Measurements from ENCODE around the gene SLC26A5.

GRCh38 chr7:103346396-103346795 is 99.6 kb downstream of the SLC26A5 start:
- TF ChIP-seq, protein P1, sequence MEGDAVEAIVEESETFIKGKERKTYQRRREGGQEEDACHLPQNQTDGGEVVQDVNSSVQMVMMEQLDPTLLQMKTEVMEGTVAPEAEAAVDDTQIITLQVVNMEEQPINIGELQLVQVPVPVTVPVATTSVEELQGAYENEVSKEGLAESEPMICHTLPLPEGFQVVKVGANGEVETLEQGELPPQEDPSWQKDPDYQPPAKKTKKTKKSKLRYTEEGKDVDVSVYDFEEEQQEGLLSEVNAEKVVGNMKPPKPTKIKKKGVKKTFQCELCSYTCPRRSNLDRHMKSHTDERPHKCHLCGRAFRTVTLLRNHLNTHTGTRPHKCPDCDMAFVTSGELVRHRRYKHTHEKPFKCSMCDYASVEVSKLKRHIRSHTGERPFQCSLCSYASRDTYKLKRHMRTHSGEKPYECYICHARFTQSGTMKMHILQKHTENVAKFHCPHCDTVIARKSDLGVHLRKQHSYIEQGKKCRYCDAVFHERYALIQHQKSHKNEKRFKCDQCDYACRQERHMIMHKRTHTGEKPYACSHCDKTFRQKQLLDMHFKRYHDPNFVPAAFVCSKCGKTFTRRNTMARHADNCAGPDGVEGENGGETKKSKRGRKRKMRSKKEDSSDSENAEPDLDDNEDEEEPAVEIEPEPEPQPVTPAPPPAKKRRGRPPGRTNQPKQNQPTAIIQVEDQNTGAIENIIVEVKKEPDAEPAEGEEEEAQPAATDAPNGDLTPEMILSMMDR (conservative IDR thresholded peaks at IDR 0.05 in 1 of 2, IDR thresholded peaks at IDR 0.05 in 1 of 2; ENCODE audit: low read depth in 1 of 2, low read length in 2 of 2): no peak
- TF ChIP-seq EZH2 (IDR thresholded peaks at IDR 0.05; ENCODE audit: low read length, missing control alignments): no peak

Measured in fibroblast of lung (primary cell).